ENCODE measurements around the gene CCKAR. TPM values are rescaled to one million over a fixed set of nuclear protein-coding genes. Genes with fewer than 3 reads are reported as not detected.

The CCKAR gene
- polyA plus RNA-seq, 2 donors: not detected

DNA sequence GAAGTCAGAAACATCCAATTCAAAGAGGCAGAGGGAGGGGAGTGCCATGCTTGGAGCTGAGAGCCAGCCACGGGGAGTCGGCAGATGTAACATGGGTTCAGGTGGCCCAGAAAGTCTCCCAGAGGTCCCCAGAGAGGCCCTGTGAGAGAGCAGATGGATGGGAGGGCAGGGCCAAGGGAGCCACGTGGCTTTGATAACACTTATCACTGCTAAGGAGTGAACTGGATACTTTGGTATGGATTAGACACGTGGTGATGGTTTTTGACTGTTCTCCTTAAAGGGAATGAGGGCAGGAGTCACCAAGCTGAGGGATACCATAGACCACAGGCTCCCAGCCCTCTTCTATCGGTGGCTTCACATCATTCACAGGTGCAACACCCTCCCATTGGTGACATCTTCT lies 13.7 kb downstream of the CCKAR start:
- H3K9me3 ChIP-seq (ENCODE audit: control insufficient read depth in 2 of 2, insufficient read depth in 1 of 2, low read depth in 1 of 2, low read length in 1 of 2): no peaks in the 10 kb centered on the region
- WGBS, 2 donors: 62 to 77% methylated on average over 5 of the region's 5 CpGs
- no peak overlapping the region for H3K27ac ChIP-seq (ENCODE audit: low read depth in 2 of 2, low read length in 1 of 2)

DNA sequence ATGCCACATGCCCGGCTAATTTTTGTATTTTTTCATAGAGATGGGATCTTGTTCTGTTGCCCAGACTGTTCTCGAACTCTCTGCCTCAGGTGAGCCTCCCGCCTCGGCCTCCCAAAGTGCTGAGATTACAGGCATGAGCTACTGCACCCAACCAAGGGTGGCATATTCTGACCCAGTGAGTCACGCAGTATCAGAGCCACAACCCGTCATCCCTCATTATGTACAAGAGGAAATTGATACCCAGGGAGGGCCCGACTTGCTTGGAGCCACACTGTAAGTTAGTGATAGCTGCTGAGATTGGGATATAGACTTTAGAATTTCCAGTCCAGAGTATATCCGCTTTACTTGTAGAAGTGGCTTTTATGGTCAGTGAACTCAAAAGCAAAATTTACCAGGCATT lies 14.6 kb downstream of the CCKAR start:
- Histone ChIP-seq H3K27ac (ENCODE audit: low read depth in 2 of 2, low read length in 1 of 2) (no peak overlapping the region), H3K27me3 (ENCODE audit: control insufficient read depth in 1 of 2, insufficient read depth in 2 of 2, low read length in 2 of 2) (no peaks in the 10 kb centered on the region), H3K4me3 (ENCODE audit: low read depth in 1 of 2, low read length in 2 of 2) (no peak overlapping the region), H3K4me1 (ENCODE audit: control insufficient read depth in 2 of 2, insufficient read depth in 2 of 2, low read length in 1 of 2) (no peaks in the 10 kb centered on the region), H3K36me3 (ENCODE audit: control insufficient read depth in 2 of 2, insufficient read depth in 2 of 2, low read length in 1 of 2) (no peaks in the 10 kb centered on the region), H3K9me3 (ENCODE audit: control insufficient read depth in 2 of 2, insufficient read depth in 1 of 2, low read depth in 1 of 2, low read length in 1 of 2) (no peaks in the 10 kb centered on the region)
- WGBS, 2 donors: 87 to 95% methylated on average over 8 of the region's 8 CpGs

More for the DNA sequence above, 13.7 kb downstream of the CCKAR start:
- Histone ChIP-seq H3K4me1 (ENCODE audit: control insufficient read depth in 2 of 2, insufficient read depth in 2 of 2, low read length in 1 of 2) (peaks cover 0 to under 1% of the 10 kb centered on the region in 2 donors), H3K36me3 (ENCODE audit: control insufficient read depth in 2 of 2, insufficient read depth in 2 of 2, low read length in 1 of 2) (no peaks in the 10 kb centered on the region), H3K4me3 (ENCODE audit: low read depth in 1 of 2, low read length in 2 of 2) (no peak overlapping the region), H3K27me3 (ENCODE audit: control insufficient read depth in 1 of 2, insufficient read depth in 2 of 2, low read length in 2 of 2) (no peaks in the 10 kb centered on the region)

DNA sequence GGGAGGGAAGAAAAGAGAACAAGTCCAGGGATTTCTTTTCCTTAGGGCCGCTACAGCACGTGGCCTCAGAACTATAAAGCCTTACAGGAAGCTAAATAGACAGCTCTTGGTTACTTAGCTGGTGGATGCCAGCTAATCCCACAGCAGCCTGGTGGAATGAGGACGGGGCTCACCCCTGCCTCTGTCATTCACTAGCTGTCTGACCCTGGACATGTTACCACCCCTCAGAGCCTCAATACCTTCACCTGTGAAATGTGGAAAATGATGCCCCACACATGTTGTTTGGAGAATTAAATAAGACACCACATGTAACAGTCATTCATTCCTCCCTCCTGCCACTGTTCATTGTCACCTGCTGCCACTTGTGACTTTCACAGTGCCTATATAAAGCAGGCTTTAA lies 15.7 kb downstream of the CCKAR start:
- 69 to 77% methylated on average over 3 of the region's 3 CpGs for WGBS, 2 donors
- Histone ChIP-seq H3K27me3 (ENCODE audit: control insufficient read depth in 1 of 2, insufficient read depth in 2 of 2, low read length in 2 of 2) (no peaks in the 10 kb centered on the region), H3K4me3 (ENCODE audit: low read depth in 1 of 2, low read length in 2 of 2) (no peak overlapping the region), H3K36me3 (ENCODE audit: control insufficient read depth in 2 of 2, insufficient read depth in 2 of 2, low read length in 1 of 2) (no peaks in the 10 kb centered on the region), H3K27ac (ENCODE audit: low read depth in 2 of 2, low read length in 1 of 2) (no peak overlapping the region), H3K9me3 (ENCODE audit: control insufficient read depth in 2 of 2, insufficient read depth in 1 of 2, low read depth in 1 of 2, low read length in 1 of 2) (no peaks in the 10 kb centered on the region), H3K4me1 (ENCODE audit: control insufficient read depth in 2 of 2, insufficient read depth in 2 of 2, low read length in 1 of 2) (no peaks in the 10 kb centered on the region)

DNA sequence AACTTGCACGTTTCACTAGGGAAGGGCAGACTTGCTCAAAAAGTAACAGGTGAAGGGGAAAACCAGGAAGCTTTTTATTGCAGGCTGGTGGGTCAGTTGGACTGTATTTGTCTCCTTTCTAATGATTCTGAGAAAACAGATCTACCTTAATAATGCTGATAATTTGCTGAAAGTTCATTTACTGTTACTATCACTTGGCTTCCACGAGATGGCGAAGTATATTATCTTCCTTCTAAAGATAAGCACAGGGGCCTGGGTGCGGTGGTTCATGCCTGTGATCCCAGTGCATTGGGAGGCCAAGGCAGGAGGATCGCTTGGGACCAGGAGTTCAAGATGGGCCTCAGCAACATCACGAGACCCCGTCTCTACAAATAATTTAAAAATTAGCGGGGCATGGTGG lies 16.4 kb downstream of the CCKAR start:
- Histone ChIP-seq H3K36me3 (ENCODE audit: control insufficient read depth in 2 of 2, insufficient read depth in 2 of 2, low read length in 1 of 2) (no peaks in the 10 kb centered on the region), H3K27me3 (ENCODE audit: control insufficient read depth in 1 of 2, insufficient read depth in 2 of 2, low read length in 2 of 2) (no peaks in the 10 kb centered on the region), H3K27ac (ENCODE audit: low read depth in 2 of 2, low read length in 1 of 2) (no peak overlapping the region), H3K9me3 (ENCODE audit: control insufficient read depth in 2 of 2, insufficient read depth in 1 of 2, low read depth in 1 of 2, low read length in 1 of 2) (no peaks in the 10 kb centered on the region), H3K4me3 (ENCODE audit: low read depth in 1 of 2, low read length in 2 of 2) (no peak overlapping the region), H3K4me1 (ENCODE audit: control insufficient read depth in 2 of 2, insufficient read depth in 2 of 2, low read length in 1 of 2) (no peaks in the 10 kb centered on the region)
- WGBS, 2 donors: 82 to 94% methylated on average over 8 of the region's 8 CpGs

DNA sequence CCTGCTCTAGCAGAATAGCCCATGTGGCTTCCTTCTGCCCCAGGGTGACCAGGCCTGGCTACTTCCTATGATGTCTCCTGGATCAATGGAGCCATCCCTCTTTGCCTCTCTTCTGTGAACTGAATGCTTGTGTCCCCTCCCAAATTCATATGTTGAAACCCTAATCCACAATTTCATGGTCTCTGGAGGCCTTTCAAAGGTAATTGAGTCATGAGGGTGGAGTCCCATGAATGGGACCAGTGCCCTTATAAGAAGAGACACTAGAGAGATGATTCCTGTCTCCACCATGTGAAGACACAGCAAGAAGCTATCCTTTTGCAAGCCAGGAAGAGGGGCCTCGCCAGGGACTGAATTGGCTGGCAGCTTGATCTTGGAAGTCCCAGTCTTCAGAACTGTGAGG lies 18.4 kb downstream of the CCKAR start:
- H3K9me3 ChIP-seq (ENCODE audit: control insufficient read depth in 2 of 2, insufficient read depth in 1 of 2, low read depth in 1 of 2, low read length in 1 of 2): no peaks in the 10 kb centered on the region

DNA sequence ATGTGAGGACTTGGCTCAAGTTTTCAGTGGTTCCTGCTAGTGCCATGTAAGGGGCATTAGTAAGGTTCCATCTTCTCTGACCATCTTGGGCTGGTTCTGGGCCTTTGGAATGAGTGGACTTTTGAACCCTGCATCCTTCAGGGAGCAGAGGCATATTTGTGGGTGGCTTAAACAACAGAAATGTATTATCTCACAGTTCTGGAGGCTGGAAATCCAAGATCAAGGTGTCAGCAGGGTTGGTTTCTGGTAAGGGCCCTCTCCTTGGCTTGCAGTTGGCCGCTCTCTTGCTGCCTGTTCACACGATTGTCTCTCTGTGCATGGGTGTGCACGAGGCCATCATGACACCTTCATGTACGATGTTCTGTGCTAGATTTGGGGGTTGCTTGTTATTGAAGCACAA lies 21.3 kb downstream of the CCKAR start:
- H3K27me3 ChIP-seq (ENCODE audit: control insufficient read depth in 1 of 2, insufficient read depth in 2 of 2, low read length in 2 of 2): no peaks in the 10 kb centered on the region
- H3K36me3 ChIP-seq (ENCODE audit: control insufficient read depth in 2 of 2, insufficient read depth in 2 of 2, low read length in 1 of 2): no peaks in the 10 kb centered on the region
- no peak overlapping the region for H3K27ac ChIP-seq (ENCODE audit: low read depth in 2 of 2, low read length in 1 of 2)
- no peak overlapping the region for H3K4me3 ChIP-seq (ENCODE audit: low read depth in 1 of 2, low read length in 2 of 2)
- H3K4me1 ChIP-seq (ENCODE audit: control insufficient read depth in 2 of 2, insufficient read depth in 2 of 2, low read length in 1 of 2): no peaks in the 10 kb centered on the region
- no peaks in the 10 kb centered on the region for H3K9me3 ChIP-seq (ENCODE audit: control insufficient read depth in 2 of 2, insufficient read depth in 1 of 2, low read depth in 1 of 2, low read length in 1 of 2)
- 67 to 72% methylated on average over 4 of the region's 4 CpGs for WGBS, 2 donors

More for the DNA sequence above, 18.4 kb downstream of the CCKAR start:
- Histone ChIP-seq H3K4me1 (ENCODE audit: control insufficient read depth in 2 of 2, insufficient read depth in 2 of 2, low read length in 1 of 2) (no peaks in the 10 kb centered on the region), H3K36me3 (ENCODE audit: control insufficient read depth in 2 of 2, insufficient read depth in 2 of 2, low read length in 1 of 2) (no peaks in the 10 kb centered on the region), H3K27ac (ENCODE audit: low read depth in 2 of 2, low read length in 1 of 2) (no peak overlapping the region), H3K4me3 (ENCODE audit: low read depth in 1 of 2, low read length in 2 of 2) (no peak overlapping the region), H3K27me3 (ENCODE audit: control insufficient read depth in 1 of 2, insufficient read depth in 2 of 2, low read length in 2 of 2) (no peaks in the 10 kb centered on the region)
- WGBS, 2 donors: 80 to 90% methylated on average over 1 of the region's 1 CpG

DNA sequence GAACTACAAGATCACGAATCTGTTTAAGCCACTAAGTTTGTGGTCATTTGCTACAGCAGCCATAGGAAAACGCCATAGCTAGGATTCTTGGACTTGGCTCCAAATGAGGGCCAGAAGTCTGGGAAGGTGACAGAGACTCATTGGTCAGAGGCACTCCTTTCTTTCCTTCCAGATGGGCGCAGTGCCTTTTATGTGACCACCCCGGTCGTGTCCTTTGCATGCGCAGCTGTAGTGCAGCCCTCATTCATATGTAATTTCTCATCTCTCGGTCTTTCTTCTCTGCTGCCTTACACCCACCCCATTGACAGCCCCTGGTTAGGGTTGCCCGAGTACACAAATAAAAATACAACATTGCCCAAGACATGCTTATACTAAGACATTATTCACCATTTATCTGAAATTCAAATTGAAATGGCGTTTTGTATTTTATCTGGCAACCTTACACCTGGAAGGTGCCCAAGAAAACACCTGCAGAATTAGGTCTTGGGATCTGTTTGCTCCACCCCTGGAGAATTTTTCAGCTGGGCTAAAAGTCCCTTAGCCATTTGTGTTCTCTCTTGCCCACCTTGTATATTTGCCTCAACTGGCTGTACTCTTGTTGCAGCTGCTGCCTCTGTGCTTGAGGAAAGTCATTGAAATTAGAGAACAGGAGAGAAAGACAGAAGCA lies 21.9 kb downstream of the CCKAR start:
- Histone ChIP-seq H3K27ac (ENCODE audit: low read depth in 2 of 2, low read length in 1 of 2) (no peak overlapping the region), H3K4me3 (ENCODE audit: low read depth in 1 of 2, low read length in 2 of 2) (no peak overlapping the region), H3K36me3 (ENCODE audit: control insufficient read depth in 2 of 2, insufficient read depth in 2 of 2, low read length in 1 of 2) (no peaks in the 10 kb centered on the region), H3K27me3 (ENCODE audit: control insufficient read depth in 1 of 2, insufficient read depth in 2 of 2, low read length in 2 of 2) (no peaks in the 10 kb centered on the region), H3K4me1 (ENCODE audit: control insufficient read depth in 2 of 2, insufficient read depth in 2 of 2, low read length in 1 of 2) (no peaks in the 10 kb centered on the region), H3K9me3 (ENCODE audit: control insufficient read depth in 2 of 2, insufficient read depth in 1 of 2, low read depth in 1 of 2, low read length in 1 of 2) (peaks cover 0 to 2% of the 10 kb centered on the region in 2 donors)
- WGBS, 2 donors: 74 to 86% methylated on average over 9 of the region's 9 CpGs

DNA sequence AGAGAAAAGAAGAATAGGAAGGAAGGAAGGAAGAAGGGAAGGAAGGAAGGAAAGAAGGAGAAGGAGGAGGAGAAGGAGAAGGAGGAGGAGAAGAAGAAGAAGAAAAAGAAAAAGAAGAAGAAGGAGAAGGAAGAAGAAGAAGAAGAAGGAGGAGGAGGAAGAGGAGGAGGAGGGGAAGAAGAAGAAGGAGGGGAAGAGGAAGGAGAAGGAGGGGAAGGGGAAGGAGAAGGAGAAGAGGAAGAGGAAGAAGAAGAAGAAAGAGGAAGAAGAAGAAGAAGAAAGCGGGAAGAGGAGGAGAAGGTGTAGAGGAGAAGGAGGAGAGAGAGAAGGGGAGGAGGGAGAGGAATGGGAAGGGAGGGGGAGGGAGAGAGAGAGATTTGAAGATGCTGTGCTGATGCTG lies 22.6 kb downstream of the CCKAR start:
- Histone ChIP-seq H3K27me3 (ENCODE audit: control insufficient read depth in 1 of 2, insufficient read depth in 2 of 2, low read length in 2 of 2) (no peaks in the 10 kb centered on the region), H3K36me3 (ENCODE audit: control insufficient read depth in 2 of 2, insufficient read depth in 2 of 2, low read length in 1 of 2) (no peaks in the 10 kb centered on the region), H3K4me1 (ENCODE audit: control insufficient read depth in 2 of 2, insufficient read depth in 2 of 2, low read length in 1 of 2) (no peaks in the 10 kb centered on the region), H3K4me3 (ENCODE audit: low read depth in 1 of 2, low read length in 2 of 2) (no peak overlapping the region), H3K27ac (ENCODE audit: low read depth in 2 of 2, low read length in 1 of 2) (no peak overlapping the region), H3K9me3 (ENCODE audit: control insufficient read depth in 2 of 2, insufficient read depth in 1 of 2, low read depth in 1 of 2, low read length in 1 of 2) (peaks cover 0 to 2% of the 10 kb centered on the region in 2 donors)
- WGBS, 2 donors: 87 to 89% methylated on average over 1 of the region's 1 CpG

DNA sequence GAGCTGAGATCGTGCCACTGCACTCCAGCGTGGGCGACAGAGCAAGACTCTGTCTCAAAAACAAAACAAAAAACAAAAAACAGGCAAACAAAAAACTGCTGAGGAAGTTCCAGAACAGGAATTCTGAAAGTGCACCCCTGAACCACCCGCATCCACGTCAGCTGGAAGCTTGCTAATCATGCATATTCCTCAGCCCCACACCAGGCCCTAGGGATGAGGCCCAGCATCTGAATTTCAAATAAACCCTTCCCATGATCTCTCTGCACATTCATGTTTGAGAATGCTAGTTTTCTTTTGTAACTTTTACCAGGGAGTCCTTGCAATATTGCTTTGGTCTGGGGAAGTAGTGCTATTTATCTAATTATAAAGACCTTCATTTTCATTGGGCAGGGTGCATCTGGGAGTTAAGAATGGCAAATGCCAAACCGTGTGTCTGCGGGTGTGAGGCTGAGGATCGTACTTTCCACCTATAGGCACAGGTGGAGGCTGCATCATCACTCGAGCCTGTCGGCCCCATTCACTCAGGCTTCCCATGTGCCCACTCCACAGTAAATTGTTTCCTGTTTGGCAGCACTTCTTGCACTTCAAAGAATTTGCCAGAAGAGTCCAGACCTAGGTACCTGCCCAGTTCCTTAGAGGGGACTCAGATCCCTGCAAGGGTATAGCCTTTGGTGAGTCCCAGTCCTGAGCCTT lies 23.6 kb downstream of the CCKAR start:
- WGBS, 2 donors: 82 to 90% methylated on average over 10 of the region's 10 CpGs

More for the DNA sequence above, 23.6 kb downstream of the CCKAR start:
- no peaks in the 10 kb centered on the region for H3K27me3 ChIP-seq (ENCODE audit: control insufficient read depth in 1 of 2, insufficient read depth in 2 of 2, low read length in 2 of 2)
- no peak overlapping the region for H3K4me3 ChIP-seq (ENCODE audit: low read depth in 1 of 2, low read length in 2 of 2)
- H3K9me3 ChIP-seq (ENCODE audit: control insufficient read depth in 2 of 2, insufficient read depth in 1 of 2, low read depth in 1 of 2, low read length in 1 of 2): peaks cover 0 to 2% of the 10 kb centered on the region in 2 donors
- no peaks in the 10 kb centered on the region for H3K4me1 ChIP-seq (ENCODE audit: control insufficient read depth in 2 of 2, insufficient read depth in 2 of 2, low read length in 1 of 2)
- no peak overlapping the region for H3K27ac ChIP-seq (ENCODE audit: low read depth in 2 of 2, low read length in 1 of 2)
- no peaks in the 10 kb centered on the region for H3K36me3 ChIP-seq (ENCODE audit: control insufficient read depth in 2 of 2, insufficient read depth in 2 of 2, low read length in 1 of 2)
